ENCODE results near the gene GOLGA6L9.
"Not testable (repeated sequence)": the region's sequence is repeated elsewhere in the genome, so short reads cannot be mapped to it uniquely, and the experiment has no call there.

GRCh38 chr15:82410306-82410705 is 19.3 kb upstream of the GOLGA6L9 start:
- TF ChIP-seq, protein P1, sequence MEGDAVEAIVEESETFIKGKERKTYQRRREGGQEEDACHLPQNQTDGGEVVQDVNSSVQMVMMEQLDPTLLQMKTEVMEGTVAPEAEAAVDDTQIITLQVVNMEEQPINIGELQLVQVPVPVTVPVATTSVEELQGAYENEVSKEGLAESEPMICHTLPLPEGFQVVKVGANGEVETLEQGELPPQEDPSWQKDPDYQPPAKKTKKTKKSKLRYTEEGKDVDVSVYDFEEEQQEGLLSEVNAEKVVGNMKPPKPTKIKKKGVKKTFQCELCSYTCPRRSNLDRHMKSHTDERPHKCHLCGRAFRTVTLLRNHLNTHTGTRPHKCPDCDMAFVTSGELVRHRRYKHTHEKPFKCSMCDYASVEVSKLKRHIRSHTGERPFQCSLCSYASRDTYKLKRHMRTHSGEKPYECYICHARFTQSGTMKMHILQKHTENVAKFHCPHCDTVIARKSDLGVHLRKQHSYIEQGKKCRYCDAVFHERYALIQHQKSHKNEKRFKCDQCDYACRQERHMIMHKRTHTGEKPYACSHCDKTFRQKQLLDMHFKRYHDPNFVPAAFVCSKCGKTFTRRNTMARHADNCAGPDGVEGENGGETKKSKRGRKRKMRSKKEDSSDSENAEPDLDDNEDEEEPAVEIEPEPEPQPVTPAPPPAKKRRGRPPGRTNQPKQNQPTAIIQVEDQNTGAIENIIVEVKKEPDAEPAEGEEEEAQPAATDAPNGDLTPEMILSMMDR (IDR thresholded peaks at IDR 0.05) = not testable (repeated sequence)
- TF ChIP-seq, protein P2, sequence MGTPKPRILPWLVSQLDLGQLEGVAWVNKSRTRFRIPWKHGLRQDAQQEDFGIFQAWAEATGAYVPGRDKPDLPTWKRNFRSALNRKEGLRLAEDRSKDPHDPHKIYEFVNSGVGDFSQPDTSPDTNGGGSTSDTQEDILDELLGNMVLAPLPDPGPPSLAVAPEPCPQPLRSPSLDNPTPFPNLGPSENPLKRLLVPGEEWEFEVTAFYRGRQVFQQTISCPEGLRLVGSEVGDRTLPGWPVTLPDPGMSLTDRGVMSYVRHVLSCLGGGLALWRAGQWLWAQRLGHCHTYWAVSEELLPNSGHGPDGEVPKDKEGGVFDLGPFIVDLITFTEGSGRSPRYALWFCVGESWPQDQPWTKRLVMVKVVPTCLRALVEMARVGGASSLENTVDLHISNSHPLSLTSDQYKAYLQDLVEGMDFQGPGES (IDR thresholded peaks at IDR 0.05; ENCODE audit: low read depth, low read length) = not testable (repeated sequence)
- TF ChIP-seq, protein P3, sequence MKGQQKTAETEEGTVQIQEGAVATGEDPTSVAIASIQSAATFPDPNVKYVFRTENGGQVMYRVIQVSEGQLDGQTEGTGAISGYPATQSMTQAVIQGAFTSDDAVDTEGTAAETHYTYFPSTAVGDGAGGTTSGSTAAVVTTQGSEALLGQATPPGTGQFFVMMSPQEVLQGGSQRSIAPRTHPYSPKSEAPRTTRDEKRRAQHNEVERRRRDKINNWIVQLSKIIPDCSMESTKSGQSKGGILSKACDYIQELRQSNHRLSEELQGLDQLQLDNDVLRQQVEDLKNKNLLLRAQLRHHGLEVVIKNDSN (IDR thresholded peaks at IDR 0.05; ENCODE audit: borderline replicate concordance, low read depth) = not testable (repeated sequence)
- not testable (repeated sequence) for TF ChIP-seq SIN3A (IDR thresholded peaks at IDR 0.05; ENCODE audit: borderline replicate concordance, low read depth, low read length); RXRA (IDR thresholded peaks at IDR 0.05; ENCODE audit: borderline replicate concordance, low read depth); RAD21 (IDR thresholded peaks at IDR 0.05; ENCODE audit: low read length); NRF1 (IDR thresholded peaks at IDR 0.05; ENCODE audit: low read depth, low read length); YY1 (IDR thresholded peaks at IDR 0.05; ENCODE audit: low read depth); POLR2AphosphoS5 (IDR thresholded peaks at IDR 0.05; ENCODE audit: low read depth, low read length); EP300 (IDR thresholded peaks at IDR 0.05; ENCODE audit: borderline replicate concordance in 1 of 2, low read depth in 1 of 2, low read length in 1 of 2)
